IMR-90 (cell line): Measurements from ENCODE around the gene ARL5C. TPM values are rescaled to one million over a fixed set of nuclear protein-coding genes. Genes with fewer than 3 reads are reported as not detected.

Experiments
- ATAC-seq: fragments of 200-7000 bp; cut with Tn5 transposase; 2 replicates; pipeline ENCODE4 v1.9.1; 2020; ENCODE audit warnings: low read depth, mild to moderate bottlenecking, moderate library complexity
- BruUV-seq: library from RNA; stranded (reverse); fragments of 400-500 nt; replicated peaks from 2 replicates; lab custom pipeline; 2021; lab: Mats Ljungman, UMichigan
- CTCF ChIA-PET: fragments of 300-600 bp; formaldehyde crosslinking; extraction: SDS; loops from one replicate; lab custom pipeline; 2021; ENCODE audit warnings: antibody characterized with exemption; lab: Yijun Ruan, JAX
- POLR2A ChIA-PET: fragments of 300-600 bp; sonication (Branson Sonifier 250); formaldehyde crosslinking; loops from one replicate; lab custom pipeline; 2022; ENCODE audit warnings: antibody characterized with exemption; ENCODE audit not compliant: unreplicated experiment; lab: Charles Lee
- DNase-seq: peaks from one replicate; pipeline ENCODE4 v3.0.0; 2013
- H2AFZ ChIP-seq: replicated peaks from 2 replicates; pipeline ENCODE3; 2013; ENCODE audit warnings: low read length, mild to moderate bottlenecking; ENCODE audit not compliant: poor library complexity
- H2AK5ac ChIP-seq: 2 replicates; pipeline ENCODE4 v1.6.1; 2013; ENCODE audit warnings: low read depth, low read length, inconsistent platforms
- H2AK9ac ChIP-seq: replicated peaks from 2 replicates; pipeline ENCODE3; 2013; ENCODE audit warnings: mild to moderate bottlenecking, low read depth, low read length, moderate library complexity; ENCODE audit not compliant: poor library complexity
- H2BK120ac ChIP-seq: 2 replicates; pipeline ENCODE4 v1.6.1; 2013; ENCODE audit warnings: low read depth, low read length, inconsistent platforms
- H2BK15ac ChIP-seq: 3 replicates; pipeline ENCODE4 v1.6.1; 2013; ENCODE audit warnings: low read depth, low read length, inconsistent platforms
- H2BK20ac ChIP-seq: 2 replicates; pipeline ENCODE4 v1.6.1; 2013; ENCODE audit warnings: low read depth, mild to moderate bottlenecking, inconsistent platforms, low read length, moderate library complexity
- H2BK5ac ChIP-seq: 2 replicates; pipeline ENCODE4 v1.6.1; 2013; ENCODE audit warnings: mild to moderate bottlenecking, low read depth, low read length, inconsistent platforms; ENCODE audit not compliant: poor library complexity, severe bottlenecking
- H3K14ac ChIP-seq: replicated peaks from 2 replicates; pipeline ENCODE4 v1.6.1; 2013; ENCODE audit warnings: low read depth, low read length, inconsistent platforms
- H3K18ac ChIP-seq: 2 replicates; pipeline ENCODE4 v1.6.1; 2013; ENCODE audit warnings: low read depth, low read length, control low read depth
- H3K23ac ChIP-seq: 2 replicates; pipeline ENCODE4 v1.6.1; 2013; ENCODE audit warnings: low read depth, low read length, inconsistent platforms
- H3K27ac ChIP-seq: 2 replicates; pipeline ENCODE4 v1.5.1; 2013; ENCODE audit warnings: mild to moderate bottlenecking, control low read depth, low read length; ENCODE audit not compliant: insufficient read depth
- H3K27me3 ChIP-seq: 2 replicates; pipeline ENCODE4 v1.6.1; 2013; ENCODE audit warnings: low read length; ENCODE audit not compliant: control insufficient read depth, insufficient read depth
- H3K36me3 ChIP-seq: 2 replicates; pipeline ENCODE4 v1.6.1; 2013; ENCODE audit warnings: low read length, mixed read lengths; ENCODE audit not compliant: control insufficient read depth, insufficient read depth
- H3K4ac ChIP-seq: 2 replicates; pipeline ENCODE4 v1.6.1; 2013; ENCODE audit warnings: low read depth, low read length, inconsistent platforms
- H3K4me1 ChIP-seq: 2 replicates; pipeline ENCODE4 v1.6.1; 2013; ENCODE audit warnings: low read length, mixed read lengths; ENCODE audit not compliant: control insufficient read depth, insufficient read depth
- H3K4me2 ChIP-seq: 2 replicates; pipeline ENCODE4 v1.6.1; 2013; ENCODE audit warnings: low read depth, mild to moderate bottlenecking, control low read depth, low read length, moderate library complexity
- H3K4me3 ChIP-seq: 2 replicates; pipeline ENCODE4 v1.5.1; 2013; ENCODE audit warnings: low read depth, mild to moderate bottlenecking, control low read depth, low read length, moderate library complexity; ENCODE audit not compliant: insufficient read depth
- H3K56ac ChIP-seq: 2 replicates; pipeline ENCODE4 v1.6.1; 2013; ENCODE audit warnings: low read length, inconsistent platforms; ENCODE audit not compliant: insufficient read depth; ENCODE audit errors: extremely low read depth
- H3K79me1 ChIP-seq, 2 experiments: 2 replicates each; pipeline ENCODE4 v1.6.1; 2013; ENCODE audit warnings: low read length in 2 of 2, inconsistent platforms in 1 of 2, low read depth in 1 of 2
- H3K9ac ChIP-seq: 2 replicates; pipeline ENCODE4 v1.6.1; 2013; ENCODE audit warnings: low read depth, low read length, control low read depth
- H3K9me1 ChIP-seq: 2 replicates; pipeline ENCODE4 v1.6.1; 2013; ENCODE audit warnings: low read length, inconsistent platforms; ENCODE audit not compliant: insufficient read depth
- H3K9me3 ChIP-seq: 2 replicates; pipeline ENCODE4 v1.6.1; 2013; ENCODE audit warnings: low read length; ENCODE audit not compliant: control insufficient read depth, insufficient read depth
- H4K20me1 ChIP-seq: 2 replicates; pipeline ENCODE4 v1.6.1; 2013; ENCODE audit warnings: low read length, inconsistent platforms; ENCODE audit not compliant: insufficient read depth
- H4K5ac ChIP-seq: 2 replicates; pipeline ENCODE4 v1.6.1; 2013; ENCODE audit warnings: mild to moderate bottlenecking, low read depth, low read length, control low read depth
- H4K8ac ChIP-seq, 2 experiments: 2 replicates each; pipeline ENCODE4 v1.6.1; 2013; ENCODE audit warnings: low read depth in 2 of 2, low read length in 2 of 2, control low read depth in 1 of 2, inconsistent platforms in 1 of 2
- H4K91ac ChIP-seq: 2 replicates; pipeline ENCODE4 v1.6.1; 2013; ENCODE audit warnings: low read depth, low read length, inconsistent platforms; ENCODE audit not compliant: insufficient read depth
- CEBPB ChIP-seq: IDR thresholded peaks from 2 replicates; pipeline ENCODE4 v1.6.1; 2012; ENCODE audit warnings: low read depth, low read length, improper control_type of control experiment
- CHD1 ChIP-seq: IDR thresholded peaks from 2 replicates; pipeline ENCODE4 v1.6.1; 2012; ENCODE audit warnings: low read depth, low read length, improper control_type of control experiment
- FOS ChIP-seq: fragments of 150-350 bp; IDR thresholded peaks from 2 replicates; pipeline ENCODE4 v1.6.1; 2016; ENCODE audit warnings: low read depth, low read length
- MAFK ChIP-seq: IDR thresholded peaks from 2 replicates; pipeline ENCODE4 v1.6.1; 2012; ENCODE audit warnings: low read depth, low read length, improper control_type of control experiment
- MAZ ChIP-seq: IDR thresholded peaks from 2 replicates; pipeline ENCODE4 v1.6.1; 2012; ENCODE audit warnings: low read depth, mild to moderate bottlenecking, low read length, improper control_type of control experiment, moderate library complexity, borderline replicate concordance
- NFE2L2 ChIP-seq: fragments of 150-350 bp; IDR thresholded peaks from 2 replicates; pipeline ENCODE4 v1.6.1; 2016; ENCODE audit warnings: low read depth, mild to moderate bottlenecking, low read length
- RAD21 ChIP-seq: IDR thresholded peaks from 2 replicates; pipeline ENCODE4 v1.6.1; 2012; ENCODE audit warnings: low read length, improper control_type of control experiment
- RFX5 ChIP-seq: IDR thresholded peaks from 2 replicates; pipeline ENCODE4 v1.8.0; 2012; ENCODE audit warnings: low read depth, mild to moderate bottlenecking, low read length, moderate library complexity
- SMC3 ChIP-seq: fragments of 150-350 bp; IDR thresholded peaks from 2 replicates; pipeline ENCODE4 v1.6.1; 2016; ENCODE audit warnings: low read depth, mild to moderate bottlenecking, antibody characterized with exemption, low read length, moderate library complexity
- WGBS, 2 experiments: methylation state at CpG; one replicate each; pipeline versions ENCODE4 v1.1.5 to v1.1.7; 2013; ENCODE audit warnings: missing lambda C conversion rate in 2 of 2; ENCODE audit not compliant: insufficient read length in 1 of 2; ENCODE audit errors: extremely low coverage in 2 of 2; 5-methylcytosine and 5-hydroxymethylcytosine counted together
- dilution Hi-C: fragments of 300-500 bp; cut with HindIII; formaldehyde crosslinking; loops from one replicate; pipeline ENCODE4 v1.14.3; 2018; ENCODE audit warnings: low sequenced_read_pairs; ENCODE audit not compliant: unreplicated experiment
- in situ Hi-C: fragments of 300-500 bp; cut with MboI; formaldehyde crosslinking; loops from 3 replicates; pipeline ENCODE4 v1.14.3; 2019; ENCODE audit warnings: low sequenced_read_pairs, inconsistent platforms, mixed read lengths
- intact Hi-C: fragments of 100-400 bp; cut with micrococcal nuclease; formaldehyde crosslinking; loops from 2 replicates; pipeline ENCODE4 v1.10.0; 2022
- polyA plus RNA-seq, 3 experiments: library from polyadenylated mRNA; depleted of rRNA; stranded (reverse); fragments of >200 nt; gene quantifications; 2 replicates each; pipeline ENCODE4 v1.2.3, GENCODE V29; 2012; ENCODE audit warnings: low replicate concordance in 1 of 3
- total RNA-seq: library from RNA; depleted of rRNA; stranded (reverse); fragments of >200 nt; gene quantifications from 2 replicates; pipeline ENCODE4 v1.2.3, GENCODE V29; 2012
- TF ChIP-seq, protein P1 (sequence below): conservative IDR thresholded peaks from 2 replicates; pipeline ENCODE4 v1.5.1; 2012; ENCODE audit warnings: mild to moderate bottlenecking, low read depth, low read length, improper control_type of control experiment
- TF ChIP-seq, protein P2 (sequence below): fragments of 150-350 bp; IDR thresholded peaks from 2 replicates; pipeline ENCODE4 v1.6.1; 2016; ENCODE audit warnings: low read depth, mild to moderate bottlenecking, low read length, moderate library complexity, borderline replicate concordance
- TF ChIP-seq, protein P3 (sequence below): fragments of 150-350 bp; IDR thresholded peaks from 2 replicates; pipeline ENCODE4 v1.6.1; 2017; ENCODE audit warnings: mild to moderate bottlenecking, antibody characterized with exemption, low read length, low read depth

Gene ARL5C
- total and polyA plus RNA-seq, 2 of the 4 experiments (the other 2 are of a cell fraction) = not detected

DNA sequence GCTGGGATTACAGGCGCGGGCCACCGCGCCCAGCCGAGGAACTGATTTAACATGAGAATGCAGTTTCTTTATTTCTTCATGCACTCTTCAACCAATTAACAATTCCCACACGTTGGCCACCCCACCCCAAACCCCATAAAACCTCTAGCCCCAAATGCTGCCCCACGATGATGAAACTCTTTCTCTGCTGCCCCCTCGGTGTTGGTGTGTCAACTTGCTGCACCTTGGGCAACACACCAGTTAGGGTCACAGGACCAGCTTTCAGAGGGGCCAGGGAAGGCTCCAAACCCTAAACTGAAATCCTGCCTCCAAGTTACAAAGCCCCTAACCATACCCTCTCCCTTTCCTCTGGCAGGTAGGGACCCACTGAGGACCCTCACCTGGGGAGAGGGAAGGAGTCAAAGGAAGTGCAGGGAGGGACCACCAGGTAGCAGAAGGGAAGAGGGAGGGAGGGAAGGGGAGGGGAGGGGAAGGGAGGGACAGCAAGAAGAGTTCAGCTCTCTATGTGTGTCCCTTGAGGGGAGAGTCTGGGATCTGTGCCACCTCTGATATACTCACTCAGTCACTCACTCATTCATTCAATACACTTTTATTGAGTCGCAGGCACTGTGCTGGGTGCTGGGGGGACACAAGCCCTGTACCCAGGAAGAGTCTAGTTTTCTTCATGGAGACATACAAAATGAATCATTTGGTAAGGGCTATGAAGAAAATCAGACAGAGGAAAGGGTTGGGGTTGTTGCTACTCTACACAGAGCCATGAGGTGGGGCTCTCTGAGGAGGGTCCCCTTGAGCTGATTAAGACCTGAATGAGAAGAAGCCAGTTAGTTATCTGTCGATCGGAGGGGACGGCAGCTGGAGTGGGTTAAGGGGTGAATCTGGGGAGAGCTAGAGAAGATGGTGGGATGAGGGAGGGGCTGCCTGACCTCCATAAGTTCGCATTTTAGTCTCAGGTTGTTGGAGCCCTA lies 18.5 kb downstream of the ARL5C start (continued):
- TF ChIP-seq, protein P1, sequence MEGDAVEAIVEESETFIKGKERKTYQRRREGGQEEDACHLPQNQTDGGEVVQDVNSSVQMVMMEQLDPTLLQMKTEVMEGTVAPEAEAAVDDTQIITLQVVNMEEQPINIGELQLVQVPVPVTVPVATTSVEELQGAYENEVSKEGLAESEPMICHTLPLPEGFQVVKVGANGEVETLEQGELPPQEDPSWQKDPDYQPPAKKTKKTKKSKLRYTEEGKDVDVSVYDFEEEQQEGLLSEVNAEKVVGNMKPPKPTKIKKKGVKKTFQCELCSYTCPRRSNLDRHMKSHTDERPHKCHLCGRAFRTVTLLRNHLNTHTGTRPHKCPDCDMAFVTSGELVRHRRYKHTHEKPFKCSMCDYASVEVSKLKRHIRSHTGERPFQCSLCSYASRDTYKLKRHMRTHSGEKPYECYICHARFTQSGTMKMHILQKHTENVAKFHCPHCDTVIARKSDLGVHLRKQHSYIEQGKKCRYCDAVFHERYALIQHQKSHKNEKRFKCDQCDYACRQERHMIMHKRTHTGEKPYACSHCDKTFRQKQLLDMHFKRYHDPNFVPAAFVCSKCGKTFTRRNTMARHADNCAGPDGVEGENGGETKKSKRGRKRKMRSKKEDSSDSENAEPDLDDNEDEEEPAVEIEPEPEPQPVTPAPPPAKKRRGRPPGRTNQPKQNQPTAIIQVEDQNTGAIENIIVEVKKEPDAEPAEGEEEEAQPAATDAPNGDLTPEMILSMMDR = no peak
- TF ChIP-seq SMC3 = no peak

DNA sequence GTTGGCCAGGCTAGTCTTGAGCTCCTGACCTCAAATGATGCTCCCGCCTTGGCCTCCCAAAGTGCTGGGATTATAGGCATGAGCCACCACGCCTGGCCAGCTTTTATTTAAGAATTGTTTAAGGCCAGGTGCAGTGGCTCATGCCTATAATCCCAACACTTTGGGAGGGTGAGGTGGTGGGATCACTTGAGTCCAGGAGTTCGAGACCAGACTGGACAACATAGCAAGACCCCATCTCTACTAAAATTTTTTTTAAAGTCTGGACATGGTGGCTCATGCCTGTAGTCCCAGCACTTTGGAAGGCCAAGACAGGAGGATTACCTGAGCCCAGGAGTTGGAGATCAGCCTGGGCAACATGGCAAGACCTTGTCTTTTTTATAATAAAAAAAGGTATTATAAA lies 19.7 kb downstream of the ARL5C start:
- no peaks in the 10 kb centered on the region for H3K79me1 ChIP-seq
- no peak for TF ChIP-seq NFE2L2
- TF ChIP-seq, protein P2, sequence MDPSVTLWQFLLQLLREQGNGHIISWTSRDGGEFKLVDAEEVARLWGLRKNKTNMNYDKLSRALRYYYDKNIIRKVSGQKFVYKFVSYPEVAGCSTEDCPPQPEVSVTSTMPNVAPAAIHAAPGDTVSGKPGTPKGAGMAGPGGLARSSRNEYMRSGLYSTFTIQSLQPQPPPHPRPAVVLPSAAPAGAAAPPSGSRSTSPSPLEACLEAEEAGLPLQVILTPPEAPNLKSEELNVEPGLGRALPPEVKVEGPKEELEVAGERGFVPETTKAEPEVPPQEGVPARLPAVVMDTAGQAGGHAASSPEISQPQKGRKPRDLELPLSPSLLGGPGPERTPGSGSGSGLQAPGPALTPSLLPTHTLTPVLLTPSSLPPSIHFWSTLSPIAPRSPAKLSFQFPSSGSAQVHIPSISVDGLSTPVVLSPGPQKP = no peak
- TF ChIP-seq, protein P3, sequence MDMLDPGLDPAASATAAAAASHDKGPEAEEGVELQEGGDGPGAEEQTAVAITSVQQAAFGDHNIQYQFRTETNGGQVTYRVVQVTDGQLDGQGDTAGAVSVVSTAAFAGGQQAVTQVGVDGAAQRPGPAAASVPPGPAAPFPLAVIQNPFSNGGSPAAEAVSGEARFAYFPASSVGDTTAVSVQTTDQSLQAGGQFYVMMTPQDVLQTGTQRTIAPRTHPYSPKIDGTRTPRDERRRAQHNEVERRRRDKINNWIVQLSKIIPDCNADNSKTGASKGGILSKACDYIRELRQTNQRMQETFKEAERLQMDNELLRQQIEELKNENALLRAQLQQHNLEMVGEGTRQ = no peak
- TF ChIP-seq RAD21 = no peak
- TF ChIP-seq FOS = no peak
- no peak for TF ChIP-seq CHD1
- no peak for TF ChIP-seq CEBPB
- no peak for TF ChIP-seq MAFK
- TF ChIP-seq RFX5 = no peak
- no peak for TF ChIP-seq MAZ
- TF ChIP-seq SMC3 = no peak

More for the DNA sequence above, 19.7 kb downstream of the ARL5C start:
- Histone ChIP-seq H3K27ac (no peak overlapping the region), H3K23ac (no peak overlapping the region), H3K4me1 (peaks cover 4% of the 10 kb centered on the region; the same call in 1 of the 2 replicates), H3K9me1 (peaks cover 6% of the 10 kb centered on the region; the same call in 1 of the 2 replicates), H3K56ac (no peak overlapping the region), H4K20me1 (no peaks in the 10 kb centered on the region), H2AK9ac (no peak overlapping the region), H3K4me2 (no peak overlapping the region), H3K18ac (no peak overlapping the region), H2BK15ac (no peak overlapping the region), H2AFZ (no peak overlapping the region), H3K9me3 (no peaks in the 10 kb centered on the region), H3K14ac (no peak overlapping the region), H2BK120ac (no peak overlapping the region), H4K5ac (no peak overlapping the region), H4K8ac (no peak overlapping the region), H3K36me3 (no peaks in the 10 kb centered on the region), H4K91ac (no peak overlapping the region), H3K27me3 (peaks cover 20% of the 10 kb centered on the region), H3K9ac (no peak overlapping the region), H3K4me3 (no peak overlapping the region), H2BK5ac (no peak overlapping the region), H2BK20ac (no peak overlapping the region), H3K4ac (no peak overlapping the region), H2AK5ac (no peak overlapping the region)
- CTCF ChIA-PET = interaction anchor here (0.7 kb wide), 1 partner anchor 163 kb away, joined by 3 read pairs; no protein-coding TSS in a partner anchor
- BruUV-seq = no TSS peak
- POLR2A ChIA-PET = no interaction called here
- dilution Hi-C loops (no loop called here), in situ Hi-C loops (loop anchor here (5.0 kb wide), 1 partner anchor 74 kb away; no protein-coding TSS in a partner anchor), intact Hi-C loops (no loop called here)
- DNase-seq (no peak), ATAC-seq (no peak)
- no CpG with 5 or more reads among the region's 3 CpGs for WGBS, 2 experiments
